ENCODE measurements around the gene RBFA.

RBFA gene

DNA sequence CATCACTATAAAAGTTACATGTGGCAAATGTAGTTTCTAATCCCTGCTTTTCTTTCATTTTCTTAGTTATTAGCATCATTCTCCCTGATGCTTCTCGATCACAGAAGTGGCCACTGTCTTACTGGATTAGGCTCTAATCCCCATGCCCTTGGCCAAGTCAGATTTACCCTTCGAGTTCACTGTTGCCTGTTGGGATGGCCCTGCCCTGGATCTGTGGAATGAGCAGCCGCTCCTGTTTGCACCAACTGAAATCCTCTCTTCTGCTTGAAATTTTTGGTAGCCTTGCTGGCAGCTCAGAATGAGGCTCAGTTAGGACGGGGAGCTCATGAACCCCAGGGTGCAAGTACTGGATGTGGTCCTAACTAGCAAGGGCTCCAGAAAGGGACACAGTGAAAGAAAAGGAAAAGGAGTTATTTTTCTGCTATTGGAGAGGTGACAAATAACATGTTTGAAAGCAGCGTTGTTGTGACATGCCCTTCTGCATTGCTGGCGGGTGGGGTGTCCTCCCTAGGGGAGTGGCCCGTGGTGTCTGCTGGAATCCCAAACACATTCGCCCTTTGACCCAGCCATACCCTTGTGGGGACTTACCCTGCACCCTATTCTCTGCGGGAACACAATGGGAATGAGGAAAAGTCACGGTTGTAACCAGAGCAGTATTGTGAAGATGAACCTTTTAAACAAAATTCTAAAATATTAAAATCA, 34.5 kb downstream of the RBFA start:
- FAIRE-seq: no peak

DNA sequence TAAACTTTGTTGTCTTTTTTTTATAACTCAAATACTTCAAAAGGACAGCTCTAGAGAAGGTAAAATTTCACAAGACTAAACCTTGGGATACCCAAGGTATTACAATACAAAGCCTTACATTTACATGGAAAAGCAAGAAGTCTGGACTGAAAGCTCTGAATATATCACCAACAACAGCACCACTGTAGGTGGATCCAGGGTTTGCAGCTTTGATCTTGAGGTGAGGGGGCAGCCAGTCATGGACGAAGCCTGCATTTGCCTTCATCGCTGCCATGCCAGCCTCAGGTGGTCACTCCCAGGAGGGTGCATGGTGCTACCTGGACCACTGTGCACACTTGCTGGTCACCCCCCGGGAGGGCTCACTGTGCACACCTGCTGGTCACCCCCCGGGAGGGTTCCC, 36.6 kb downstream of the RBFA start:
- FAIRE-seq (no peak), DNase-seq (ENCODE audit: extremely low spot score, insufficient read length, low read depth) (no peak)

More for the DNA sequence above, 34.5 kb downstream of the RBFA start:
- DNase-seq (ENCODE audit: extremely low spot score, insufficient read length, low read depth): no peak

DNA sequence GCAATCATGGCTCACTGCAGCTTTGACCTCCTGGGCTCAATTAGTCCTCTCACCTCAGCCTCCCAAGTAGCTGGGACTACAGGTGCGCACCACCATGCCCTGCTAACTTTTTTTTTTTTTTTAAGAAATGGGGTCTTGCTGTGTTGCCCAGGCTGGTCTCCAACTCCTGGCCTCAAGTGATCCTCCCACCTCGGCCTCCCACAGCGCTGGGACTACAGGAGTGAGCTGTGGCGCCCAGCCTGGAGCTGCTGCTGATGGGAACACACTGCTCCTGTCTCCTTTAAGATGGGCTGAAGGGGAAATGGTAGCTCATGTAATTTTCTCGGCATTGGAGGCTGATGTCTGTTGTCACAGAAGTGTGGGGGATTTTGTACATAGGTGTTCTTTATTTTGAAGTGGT, 39.9 kb downstream of the RBFA start:
- FAIRE-seq: no peak
- no peak for DNase-seq (ENCODE audit: extremely low spot score, insufficient read length, low read depth)

DNA sequence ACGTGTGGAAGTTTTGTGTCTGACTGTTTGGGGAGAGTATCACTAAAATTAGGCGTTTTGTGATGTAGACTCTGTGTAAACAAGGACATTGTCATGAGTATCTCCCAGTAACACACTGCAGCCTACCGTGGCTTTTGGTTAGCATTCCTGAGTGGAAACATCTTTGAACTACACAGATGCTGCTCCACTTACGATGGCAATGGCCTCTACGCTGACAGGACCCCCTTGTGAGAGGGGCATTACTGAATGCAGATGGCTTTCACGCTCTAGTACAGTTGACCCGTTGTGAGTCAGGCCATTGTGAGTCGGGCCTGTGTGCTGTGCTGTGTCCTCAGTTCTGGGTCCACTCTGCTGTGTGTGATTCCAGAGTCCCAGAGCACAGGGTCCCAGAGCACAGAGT, 40.5 kb downstream of the RBFA start:
- FAIRE-seq (no peak), DNase-seq (ENCODE audit: extremely low spot score, insufficient read length, low read depth) (no peak)

DNA sequence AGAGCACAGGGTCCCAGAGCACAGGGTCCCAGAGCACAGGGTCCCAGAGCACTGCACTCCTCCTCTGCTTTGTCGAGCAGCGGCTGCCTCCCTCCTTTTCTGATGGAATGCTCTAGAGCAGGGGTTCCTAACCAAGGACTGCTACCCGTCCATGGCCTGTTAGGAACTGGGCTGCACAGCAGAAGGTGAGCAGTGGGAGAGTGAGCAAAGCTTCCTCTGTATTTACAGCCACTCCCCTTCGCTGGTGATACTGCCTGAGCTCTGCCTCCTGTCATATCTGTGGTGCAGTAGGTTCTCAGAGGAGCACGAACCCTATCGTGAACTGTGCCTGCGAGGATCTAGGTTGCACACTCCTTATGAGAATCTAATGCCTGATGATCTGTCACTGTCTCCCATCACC, 41.7 kb downstream of the RBFA start:
- DNase-seq (ENCODE audit: extremely low spot score, insufficient read length, low read depth): no peak
- FAIRE-seq: no peak

DNA sequence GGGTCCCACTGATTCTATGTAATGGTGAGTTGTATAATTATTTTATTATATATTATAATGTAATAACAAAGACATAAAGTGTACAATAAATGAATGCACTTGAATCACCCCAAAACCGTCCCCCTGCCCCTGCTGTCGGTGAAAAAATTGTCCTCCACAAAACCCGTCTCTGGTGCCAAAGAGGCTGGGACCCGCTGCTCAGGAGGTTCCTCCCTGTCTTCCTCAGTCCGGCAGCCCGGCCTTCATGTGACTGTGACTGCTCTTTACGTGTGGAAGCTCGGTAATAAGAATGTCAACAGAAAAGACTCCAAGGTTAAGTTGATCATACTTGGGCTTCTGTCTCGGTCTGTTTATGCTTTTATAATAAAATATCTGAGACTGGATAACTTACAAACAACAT, 42.1 kb downstream of the RBFA start:
- DNase-seq (ENCODE audit: extremely low spot score, insufficient read length, low read depth) (no peak), FAIRE-seq (no peak)

DNA sequence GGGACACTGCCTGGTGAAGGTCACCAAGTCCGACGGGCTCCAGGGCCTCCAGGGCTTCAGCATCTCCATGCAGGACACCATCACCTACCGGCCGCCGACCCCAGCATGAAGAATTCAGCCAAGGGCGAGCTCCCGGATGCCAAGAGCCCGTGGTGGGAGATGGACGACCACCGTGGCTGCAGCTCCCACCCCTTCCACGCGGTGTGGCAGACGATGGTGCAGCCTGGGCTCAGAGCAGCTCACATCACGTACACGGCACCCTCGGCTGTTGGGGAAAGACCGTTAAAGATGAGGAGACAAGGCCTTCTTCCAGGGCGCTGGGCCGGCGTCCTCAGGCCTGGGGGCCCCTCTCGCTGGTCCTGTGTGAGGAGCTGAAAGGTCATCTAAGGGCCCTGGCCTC, 43.6 kb downstream of the RBFA start:
- FAIRE-seq (no peak), DNase-seq (ENCODE audit: extremely low spot score, insufficient read length, low read depth) (no peak)
